Suprapubic skin (tissue), 4 donors: Measurements from ENCODE around the gene AGAP3. TPM values are rescaled to one million over a fixed set of nuclear protein-coding genes. Genes with fewer than 3 reads are reported as not detected.

Source experiments
- DNase-seq, 2 donors: peaks; one replicate each; pipeline ENCODE4 v3.0.0-alpha.2; 2019; ENCODE audit warnings: low spot score in 2 of 2
- H3K27ac ChIP-seq: fragments of 200-600 bp; sonication (generic); one replicate; pipeline ENCODE4 v1.5.1; 2019
- H3K27me3 ChIP-seq: fragments of 200-600 bp; sonication (generic); one replicate; pipeline ENCODE4 v1.5.1; 2019
- H3K36me3 ChIP-seq: fragments of 200-600 bp; sonication (generic); one replicate; pipeline ENCODE4 v1.5.1; 2019
- H3K4me1 ChIP-seq: fragments of 200-600 bp; sonication (generic); one replicate; pipeline ENCODE4 v1.5.1; 2019
- H3K4me3 ChIP-seq: fragments of 200-600 bp; sonication (generic); one replicate; pipeline ENCODE4 v1.5.1; 2019; ENCODE audit warnings: mild to moderate bottlenecking
- H3K9me3 ChIP-seq: fragments of 200-600 bp; sonication (generic); one replicate; pipeline ENCODE4 v1.5.1; 2019
- CTCF ChIP-seq, 2 donors: fragments of 200-600 bp in 1 of 2; fragments of 450-650 bp in 1 of 2; sonication (generic) in 1 of 2; IDR thresholded peaks; one replicate each; pipeline ENCODE4 v1.5.1; 2016 to 2019; ENCODE audit warnings: antibody characterized with exemption in 2 of 2, mild to moderate bottlenecking in 1 of 2, moderate library complexity in 1 of 2
- EP300 ChIP-seq: sonication (generic); formaldehyde crosslinking; IDR thresholded peaks from one replicate; pipeline ENCODE4 v1.6.1; 2017; ENCODE audit warnings: antibody characterized with exemption
- POLR2A ChIP-seq, 2 donors: fragments of 450-650 bp; IDR thresholded peaks; one replicate each; pipeline ENCODE4 v1.6.1; 2017; ENCODE audit warnings: antibody characterized with exemption in 2 of 2, mild to moderate bottlenecking in 2 of 2, moderate library complexity in 2 of 2
- POLR2AphosphoS5 ChIP-seq, 3 donors: sonication (generic); formaldehyde crosslinking; IDR thresholded peaks; one replicate each; pipeline ENCODE4 v1.6.1; 2017; ENCODE audit warnings: antibody characterized with exemption in 3 of 3
- WGBS: methylation state at CpG from one replicate; pipeline ENCODE4 v1.1.5; 2018; 5-methylcytosine and 5-hydroxymethylcytosine counted together
- total RNA-seq, 4 donors: library from RNA; depleted of rRNA; stranded (reverse); fragments of >200 nt; gene quantifications; one replicate each; pipeline ENCODE4 v1.1.0, GENCODE V29; 2016

AGAP3 gene
- total RNA-seq, 4 donors from 2014 or later, result 126 to 162 (median 134) TPM

- Histone ChIP-seq H3K4me1 (no peaks in the 10 kb centered on the region), H3K27me3 (no peaks in the 10 kb centered on the region), H3K36me3 (peaks cover 99% of the 10 kb centered on the region), H3K9me3 (no peaks in the 10 kb centered on the region), H3K4me3 (no peak overlapping the region), H3K27ac (no peak overlapping the region)
- 87% methylated on average over 22 of the region's 22 CpGs for WGBS
- peak; percentile 56 to 77 for DNase-seq
- TF ChIP-seq POLR2AphosphoS5 (IDR thresholded peaks at IDR 0.05) (no peak), CTCF (IDR thresholded peaks at IDR 0.05) (no peak), EP300 (no peak), POLR2A (IDR thresholded peaks at IDR 0.05) (no peak)
Measured at GRCh38 chr7:151137076-151137675, 50.9 kb downstream of the AGAP3 start.

DNA sequence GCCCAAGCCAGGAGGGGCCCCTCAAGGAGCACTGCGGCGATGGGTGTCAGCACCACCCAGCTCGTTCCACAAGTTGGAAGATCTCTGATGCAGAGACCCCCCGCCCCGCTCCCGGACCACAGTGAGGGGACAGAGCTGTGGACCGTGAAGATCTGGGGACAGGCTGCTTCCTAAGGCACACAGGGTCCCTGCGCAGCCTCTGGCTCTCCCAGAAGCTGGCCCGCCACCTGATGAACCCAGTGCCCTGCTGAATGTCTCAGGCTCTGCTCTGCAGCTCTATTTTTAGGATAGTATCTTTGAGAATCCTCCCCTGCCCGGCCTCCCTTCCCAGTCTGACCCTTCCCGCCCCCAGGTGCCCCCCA lies 51.5 kb downstream of the AGAP3 start:
- Histone ChIP-seq H3K4me1 (no peaks in the 10 kb centered on the region), H3K4me3 (no peak overlapping the region), H3K27ac (no peak overlapping the region), H3K36me3 (peaks cover 99% of the 10 kb centered on the region), H3K27me3 (no peaks in the 10 kb centered on the region), H3K9me3 (no peaks in the 10 kb centered on the region)
- no peak for TF ChIP-seq EP300
- TF ChIP-seq POLR2A (IDR thresholded peaks at IDR 0.05), result no peak
- TF ChIP-seq POLR2AphosphoS5 (IDR thresholded peaks at IDR 0.05), result no peak
- no peak for TF ChIP-seq CTCF (IDR thresholded peaks at IDR 0.05)
- WGBS, result 93% methylated on average over 7 of the region's 11 CpGs
- peak; percentile 54 to 65 for DNase-seq

DNA sequence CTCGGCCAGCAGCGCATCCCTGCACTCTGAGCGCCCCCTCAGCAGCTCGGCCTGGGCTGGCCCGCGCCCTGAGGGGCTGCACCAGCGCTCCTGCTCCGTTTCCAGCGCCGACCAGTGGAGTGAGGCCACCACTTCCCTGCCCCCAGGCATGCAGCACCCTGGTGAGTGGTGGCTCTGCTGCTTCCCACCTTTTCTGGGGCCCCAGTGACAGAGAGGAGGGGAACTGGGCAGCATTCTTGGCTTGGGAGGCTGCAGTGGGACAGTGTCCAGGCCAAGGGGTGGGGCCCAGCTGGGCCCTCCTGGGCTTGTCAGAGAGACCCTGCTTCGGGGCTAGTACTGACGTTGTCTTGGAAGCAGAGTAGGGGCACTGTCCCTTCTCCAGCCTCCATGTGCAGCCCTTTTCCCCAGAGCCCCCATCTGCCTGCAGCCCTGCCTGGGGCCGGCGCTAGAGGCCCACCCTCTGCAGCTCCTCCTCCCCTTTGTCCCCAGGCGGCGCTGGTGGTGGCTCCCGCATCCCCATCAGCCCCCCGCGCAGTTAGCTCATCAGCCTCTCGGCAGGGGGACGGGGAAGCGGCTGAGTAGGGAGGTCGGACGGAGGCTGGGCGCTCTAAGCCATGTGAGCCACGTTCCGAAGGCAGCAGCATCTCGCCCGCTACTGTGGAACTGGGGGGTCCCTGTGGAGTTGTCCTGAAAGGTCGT lies 52.0 kb downstream of the AGAP3 start:
- Histone ChIP-seq H3K4me3 (no peak overlapping the region), H3K4me1 (no peaks in the 10 kb centered on the region), H3K9me3 (no peaks in the 10 kb centered on the region), H3K27ac (no peak overlapping the region), H3K36me3 (peaks cover 99% of the 10 kb centered on the region), H3K27me3 (no peaks in the 10 kb centered on the region)
- peak in 1 of 2 donors; percentile 76 for DNase-seq
- TF ChIP-seq POLR2A (IDR thresholded peaks at IDR 0.05) (no peak), CTCF (IDR thresholded peaks at IDR 0.05) (no peak), POLR2AphosphoS5 (IDR thresholded peaks at IDR 0.05) (no peak), EP300 (no peak)
- 85% methylated on average over 28 of the region's 30 CpGs for WGBS

DNA sequence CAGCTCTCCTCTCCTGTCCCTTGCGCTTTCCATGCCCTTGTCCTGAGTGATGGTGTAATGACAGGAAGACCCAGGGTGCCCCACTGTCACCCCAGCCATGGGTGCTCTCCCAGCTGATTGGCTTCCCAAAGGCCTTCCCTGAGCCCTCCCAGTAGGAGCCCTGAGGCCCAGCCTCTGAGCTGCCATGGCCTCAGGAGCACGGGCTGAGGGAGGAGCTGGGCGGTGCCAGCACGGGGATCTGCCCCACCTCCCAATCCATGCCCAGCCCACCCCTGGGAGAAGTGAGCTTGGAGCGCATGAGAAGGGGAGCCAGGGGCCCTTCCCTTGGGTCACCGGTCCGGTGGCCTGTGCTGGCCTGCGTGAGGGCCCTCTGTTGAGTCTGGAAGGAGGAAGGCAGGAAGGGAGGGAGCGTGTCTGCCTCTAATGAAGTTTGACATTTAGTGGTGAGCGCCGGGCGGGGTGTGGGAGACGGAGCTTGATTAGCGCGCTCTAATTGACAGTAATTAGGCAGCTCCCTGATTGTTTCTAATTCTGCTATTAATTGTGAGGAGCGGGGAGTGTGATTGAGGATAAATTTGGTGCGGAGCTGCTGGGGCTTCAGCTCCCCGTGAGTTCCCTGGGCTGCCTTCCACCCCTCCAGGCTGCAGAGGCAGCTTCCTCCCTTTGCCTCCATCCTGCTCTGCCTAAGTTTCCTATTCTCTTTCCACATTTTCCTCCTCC lies 53.0 kb downstream of the AGAP3 start:
- peak in 1 of 2 donors; percentile 70 for DNase-seq
- TF ChIP-seq POLR2AphosphoS5 (IDR thresholded peaks at IDR 0.05) (no peak), POLR2A (IDR thresholded peaks at IDR 0.05) (no peak), EP300 (no peak), CTCF (IDR thresholded peaks at IDR 0.05) (no peak)
- no peaks in the 10 kb centered on the region for H3K27me3 ChIP-seq
- H3K4me3 ChIP-seq, result no peak overlapping the region
- H3K4me1 ChIP-seq, result no peaks in the 10 kb centered on the region
- H3K9me3 ChIP-seq, result no peaks in the 10 kb centered on the region
- peaks cover 99% of the 10 kb centered on the region for H3K36me3 ChIP-seq
- no peak overlapping the region for H3K27ac ChIP-seq
- WGBS, result 80% methylated on average over 18 of the region's 18 CpGs

DNA sequence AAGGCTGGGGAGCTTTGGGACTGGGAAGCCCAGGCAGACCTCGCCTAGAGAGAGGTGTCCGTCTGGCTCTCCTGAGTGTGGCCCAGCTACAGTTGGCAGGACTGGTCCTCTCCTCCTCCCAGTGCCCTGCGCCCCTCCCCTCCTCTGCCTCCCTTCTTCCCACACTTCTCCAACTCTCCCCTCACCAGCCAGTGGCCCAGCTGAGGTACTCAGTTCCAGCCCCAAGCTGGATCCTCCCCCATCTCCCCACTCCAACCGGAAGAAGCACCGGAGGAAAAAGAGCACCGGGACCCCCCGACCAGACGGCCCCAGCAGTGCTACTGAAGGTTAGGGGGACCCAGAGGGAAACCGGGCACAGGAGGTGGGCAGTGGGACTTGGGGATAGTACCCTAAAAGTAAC lies 53.5 kb downstream of the AGAP3 start:
- Histone ChIP-seq H3K4me3 (no peak overlapping the region), H3K27ac (no peak overlapping the region), H3K27me3 (no peaks in the 10 kb centered on the region), H3K9me3 (no peaks in the 10 kb centered on the region), H3K4me1 (no peaks in the 10 kb centered on the region), H3K36me3 (peaks cover 95% of the 10 kb centered on the region)
- peak in 1 of 2 donors; percentile 63 for DNase-seq
- WGBS, result 88% methylated on average over 9 of the region's 9 CpGs
- no peak for TF ChIP-seq EP300
- TF ChIP-seq POLR2AphosphoS5 (IDR thresholded peaks at IDR 0.05), result no peak
- TF ChIP-seq POLR2A (IDR thresholded peaks at IDR 0.05), result no peak
- TF ChIP-seq CTCF (IDR thresholded peaks at IDR 0.05), result no peak
